Subcutaneous adipose tissue (tissue), 4 donors: ENCODE data around the gene HDLBP. TPM values are rescaled to one million over a fixed set of nuclear protein-coding genes. Genes with fewer than 3 reads are reported as not detected.

Experiments used
- total RNA-seq, 4 donors: library from RNA; depleted of rRNA; stranded (reverse); fragments of >200 nt; gene quantifications; one replicate each; pipeline ENCODE4 v1.1.0, GENCODE V29; 2016
- TF ChIP-seq, protein P1 (sequence below): fragments of 450-650 bp; IDR thresholded peaks from one replicate; pipeline ENCODE4 v1.5.1; 2016; ENCODE audit warnings: low read depth, mild to moderate bottlenecking, control low read depth, antibody characterized with exemption, moderate library complexity

The HDLBP gene
- total RNA-seq, 4 donors from 2014 or later, result 306 to 581 (median 503) TPM

DNA sequence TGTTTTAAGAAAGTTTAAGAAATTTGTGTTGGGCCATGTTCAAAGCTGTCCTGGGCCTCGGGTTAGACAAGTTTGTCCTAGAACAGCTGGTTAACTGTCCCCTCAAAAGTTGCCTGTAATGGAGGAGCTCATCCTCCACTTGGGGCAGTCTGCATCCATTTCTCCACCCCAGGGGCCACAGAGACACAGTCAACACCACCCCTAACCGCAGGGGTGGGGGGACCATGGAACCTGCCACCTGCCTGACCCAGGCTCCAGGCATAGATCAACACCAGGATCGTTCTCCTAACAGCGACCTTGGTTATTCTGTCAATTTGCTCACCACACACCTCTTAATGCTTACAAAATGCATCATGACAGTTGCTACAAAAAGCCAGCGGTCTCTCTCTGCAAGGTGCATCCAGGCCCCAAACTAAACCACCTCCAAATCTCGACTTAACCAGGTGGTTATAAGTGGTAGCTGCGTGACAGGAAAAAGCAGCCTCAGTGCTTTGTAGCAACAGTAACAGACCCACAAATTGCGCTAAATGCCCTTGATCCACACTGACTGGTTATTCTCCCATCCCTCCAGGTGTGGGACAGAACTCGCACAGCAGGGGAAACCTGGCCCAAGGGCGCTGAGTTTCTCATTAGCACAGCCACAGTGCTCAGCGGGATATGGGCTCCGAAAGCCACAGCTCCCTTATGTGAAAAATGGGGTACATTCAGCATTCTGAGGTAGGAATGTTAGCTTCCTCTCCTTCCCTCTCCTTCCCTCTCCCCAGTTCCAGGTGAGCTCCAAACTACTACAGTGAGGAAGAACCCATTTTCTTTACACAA is 48.0 kb downstream of the HDLBP start:
- TF ChIP-seq, protein P1, sequence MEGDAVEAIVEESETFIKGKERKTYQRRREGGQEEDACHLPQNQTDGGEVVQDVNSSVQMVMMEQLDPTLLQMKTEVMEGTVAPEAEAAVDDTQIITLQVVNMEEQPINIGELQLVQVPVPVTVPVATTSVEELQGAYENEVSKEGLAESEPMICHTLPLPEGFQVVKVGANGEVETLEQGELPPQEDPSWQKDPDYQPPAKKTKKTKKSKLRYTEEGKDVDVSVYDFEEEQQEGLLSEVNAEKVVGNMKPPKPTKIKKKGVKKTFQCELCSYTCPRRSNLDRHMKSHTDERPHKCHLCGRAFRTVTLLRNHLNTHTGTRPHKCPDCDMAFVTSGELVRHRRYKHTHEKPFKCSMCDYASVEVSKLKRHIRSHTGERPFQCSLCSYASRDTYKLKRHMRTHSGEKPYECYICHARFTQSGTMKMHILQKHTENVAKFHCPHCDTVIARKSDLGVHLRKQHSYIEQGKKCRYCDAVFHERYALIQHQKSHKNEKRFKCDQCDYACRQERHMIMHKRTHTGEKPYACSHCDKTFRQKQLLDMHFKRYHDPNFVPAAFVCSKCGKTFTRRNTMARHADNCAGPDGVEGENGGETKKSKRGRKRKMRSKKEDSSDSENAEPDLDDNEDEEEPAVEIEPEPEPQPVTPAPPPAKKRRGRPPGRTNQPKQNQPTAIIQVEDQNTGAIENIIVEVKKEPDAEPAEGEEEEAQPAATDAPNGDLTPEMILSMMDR, result no peak

DNA sequence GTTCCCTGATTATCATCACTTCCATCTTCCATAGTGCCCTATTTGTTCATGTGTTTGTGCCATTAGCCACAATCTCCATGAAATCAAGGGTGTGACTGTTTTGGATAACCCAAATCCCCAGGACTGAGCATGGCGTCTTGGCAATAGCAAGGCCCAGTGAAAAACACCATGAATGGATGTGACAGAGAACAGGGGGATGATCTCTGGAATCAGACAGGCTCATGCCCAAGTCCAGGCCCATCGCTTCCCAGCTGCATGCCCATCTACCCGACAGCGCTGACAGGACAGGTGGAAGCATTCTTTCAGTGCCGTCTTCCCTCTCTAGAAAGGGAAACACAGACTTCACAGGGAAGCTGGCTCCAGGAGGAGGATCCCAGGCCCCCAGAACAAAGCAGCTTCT is 50.0 kb downstream of the HDLBP start:
- TF ChIP-seq, protein P1, result no peak

DNA sequence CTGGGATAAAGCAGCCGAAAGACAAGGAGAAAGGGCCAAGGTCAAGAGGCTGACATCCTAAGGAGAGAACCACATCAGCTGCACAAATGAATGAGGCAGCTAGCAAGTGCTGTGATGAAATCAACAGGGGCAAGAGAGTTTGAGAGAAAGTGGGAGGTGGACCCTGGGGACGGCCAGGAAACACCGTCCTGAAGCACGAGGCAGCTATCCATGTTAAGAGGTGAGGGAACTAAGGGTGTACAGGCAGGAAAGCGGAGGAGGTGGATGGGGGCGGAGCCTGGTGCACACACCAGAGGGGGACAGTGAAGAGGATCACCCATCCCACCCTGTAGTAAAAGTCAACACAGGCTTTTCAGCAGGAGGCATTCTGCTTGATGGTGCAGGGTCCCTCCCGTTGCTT is 52.4 kb downstream of the HDLBP start:
- TF ChIP-seq, protein P1, result no peak

DNA sequence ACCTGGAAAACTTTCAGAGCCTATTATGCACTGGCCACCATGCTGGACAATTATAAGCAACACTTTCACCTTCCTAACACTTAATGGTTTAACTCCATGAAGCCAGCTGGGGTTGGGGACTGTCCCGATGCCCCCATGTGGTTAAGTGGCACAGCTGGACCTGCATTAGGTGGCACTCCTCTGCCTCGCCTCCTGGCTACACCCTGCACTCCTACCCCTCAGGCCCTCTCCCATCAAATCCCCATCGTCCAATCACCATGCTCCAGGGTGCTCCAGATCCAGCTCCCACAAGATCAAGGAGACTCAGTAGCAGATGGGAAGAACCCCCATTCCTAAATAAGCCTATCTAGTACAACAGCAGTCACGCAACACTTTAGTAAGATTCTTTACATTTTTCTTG is 53.8 kb downstream of the HDLBP start:
- TF ChIP-seq, protein P1, result no peak

GRCh38 chr2:241260911-241261310 is 54.6 kb downstream of the HDLBP start:
- TF ChIP-seq, protein P1, result no peak

DNA sequence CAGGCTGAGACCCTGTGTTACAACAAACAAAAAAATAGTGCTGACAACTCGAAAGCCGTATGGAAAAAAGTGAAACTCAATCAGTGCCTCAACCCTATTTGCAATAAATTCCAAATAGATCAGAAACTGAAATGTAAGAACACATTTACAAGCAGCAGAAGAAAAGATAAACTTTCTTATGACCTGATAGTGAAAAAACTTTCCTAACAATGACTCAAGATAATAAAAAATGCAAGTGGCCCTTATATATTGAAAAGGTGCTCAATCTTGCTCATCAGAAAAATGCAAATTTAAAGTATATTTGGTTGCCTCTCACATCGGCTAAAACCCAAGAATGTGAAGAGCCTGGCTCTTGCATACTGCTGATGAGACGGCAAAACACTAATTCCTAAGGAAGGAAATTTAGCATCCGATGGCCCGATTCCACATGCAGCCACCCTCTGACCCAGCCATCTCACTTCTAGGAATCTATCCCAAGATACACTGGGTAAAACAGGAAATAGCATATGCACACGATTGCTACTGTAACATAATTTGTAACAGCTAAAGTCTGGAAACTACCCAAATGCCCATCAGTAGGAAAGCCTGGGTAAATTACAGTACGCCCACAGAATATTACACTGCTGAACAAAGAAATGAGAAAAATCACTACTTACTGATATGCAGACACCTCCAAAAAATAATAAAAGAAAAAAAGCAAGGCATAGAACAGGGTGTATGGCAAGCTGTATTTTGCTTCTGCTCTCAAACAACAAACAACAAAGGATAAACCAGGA is 56.8 kb downstream of the HDLBP start:
- TF ChIP-seq, protein P1, result no peak

DNA sequence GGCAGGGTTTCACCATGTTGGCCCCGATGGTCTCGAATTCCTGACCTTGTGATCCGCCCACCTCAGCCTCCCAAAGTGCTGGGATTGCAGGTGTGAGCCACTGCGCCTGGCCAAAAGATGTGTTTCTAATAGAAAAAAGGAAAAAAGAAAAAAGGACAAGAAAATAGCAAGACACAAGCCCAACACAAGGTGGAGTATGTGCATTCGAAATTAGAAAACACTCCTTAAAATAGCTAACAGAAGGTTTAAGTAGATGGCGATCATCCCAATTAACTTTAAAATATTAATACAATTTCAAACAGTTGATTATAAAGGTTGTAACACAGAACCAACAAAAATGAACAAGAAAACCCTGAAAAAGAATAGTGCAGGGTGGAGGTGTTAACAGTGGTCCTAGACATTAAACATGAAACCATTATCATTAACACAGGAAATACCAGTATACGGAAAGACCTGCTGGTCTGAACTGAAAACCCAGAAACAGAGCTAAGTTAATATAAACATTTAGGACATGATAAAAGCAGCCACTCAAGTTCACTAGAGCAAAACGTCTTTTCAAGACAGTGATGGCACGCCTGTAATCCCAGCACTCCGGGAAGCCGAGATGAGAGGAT is 57.9 kb downstream of the HDLBP start:
- TF ChIP-seq, protein P1, result no peak
